ENCODE data around the gene ZMYM5. TPM values are rescaled to one million over a fixed set of nuclear protein-coding genes. Genes with fewer than 3 reads are reported as not detected.

ZMYM5 gene
- total and polyA plus RNA-seq, 2 of the 13 experiments (the other 11 are each of a cell fraction or from before 2014, with no cell fraction given): 7.8 to 9.4 TPM

DNA sequence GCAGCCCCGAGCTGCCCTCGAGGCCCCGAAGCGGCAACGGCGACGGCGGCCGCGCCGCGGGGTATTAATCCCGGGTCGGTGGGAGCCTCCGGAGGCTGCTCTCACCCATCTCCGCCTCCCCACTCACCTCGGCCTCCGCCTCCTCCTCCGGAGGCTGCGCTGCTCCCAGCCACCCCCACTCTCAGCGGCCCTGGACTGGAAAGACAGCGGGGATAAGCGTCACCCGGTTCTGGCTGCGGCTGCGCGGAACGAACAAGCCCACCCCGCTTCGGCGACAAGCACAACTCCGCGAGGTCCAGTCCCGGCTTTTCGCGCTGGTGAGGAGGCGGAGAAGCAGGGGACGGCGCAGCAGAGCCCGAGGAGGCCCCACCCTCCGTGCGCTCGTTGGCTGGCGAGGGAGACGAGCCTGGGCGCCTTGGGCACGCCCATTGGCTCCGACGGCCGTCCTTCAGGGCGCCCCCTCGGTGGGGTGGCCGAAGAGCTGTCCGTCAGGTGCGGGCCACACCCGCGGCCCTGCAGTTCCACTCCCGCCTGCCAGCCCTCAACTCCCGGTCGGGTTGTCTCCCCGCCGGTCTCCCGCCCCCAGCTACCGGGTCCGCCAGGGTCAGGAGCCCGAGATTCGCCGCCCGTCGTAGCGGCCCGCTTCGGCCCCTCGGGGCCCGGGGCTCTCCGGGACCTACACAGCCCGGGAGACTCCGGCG, at the start of gene ZMYM5 (continued):
- TF ChIP-seq, protein P1, sequence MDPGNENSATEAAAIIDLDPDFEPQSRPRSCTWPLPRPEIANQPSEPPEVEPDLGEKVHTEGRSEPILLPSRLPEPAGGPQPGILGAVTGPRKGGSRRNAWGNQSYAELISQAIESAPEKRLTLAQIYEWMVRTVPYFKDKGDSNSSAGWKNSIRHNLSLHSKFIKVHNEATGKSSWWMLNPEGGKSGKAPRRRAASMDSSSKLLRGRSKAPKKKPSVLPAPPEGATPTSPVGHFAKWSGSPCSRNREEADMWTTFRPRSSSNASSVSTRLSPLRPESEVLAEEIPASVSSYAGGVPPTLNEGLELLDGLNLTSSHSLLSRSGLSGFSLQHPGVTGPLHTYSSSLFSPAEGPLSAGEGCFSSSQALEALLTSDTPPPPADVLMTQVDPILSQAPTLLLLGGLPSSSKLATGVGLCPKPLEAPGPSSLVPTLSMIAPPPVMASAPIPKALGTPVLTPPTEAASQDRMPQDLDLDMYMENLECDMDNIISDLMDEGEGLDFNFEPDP (CRISPR knock-in tag; conservative IDR thresholded peaks at IDR 0.05): no peak
- TF ChIP-seq GZF1 (CRISPR knock-in tag; IDR thresholded peaks at IDR 0.05) (no peak), NR2C2 (CRISPR knock-in tag; IDR thresholded peaks at IDR 0.05; ENCODE audit: borderline replicate concordance) (no peak), ZNF292 (CRISPR knock-in tag; IDR thresholded peaks at IDR 0.05; ENCODE audit: borderline replicate concordance, low read depth) (peak; percentile 86), ZNF24 (IDR thresholded peaks at IDR 0.05) (no peak), ZSCAN31 (CRISPR knock-in tag; IDR thresholded peaks at IDR 0.05; ENCODE audit: low read depth) (peak; percentile 45; the same call in 1 of the 2 replicates), ZNF891 (CRISPR knock-in tag; IDR thresholded peaks at IDR 0.05) (peak; percentile 38; the same call in 1 of the 2 replicates), ZNF205 (CRISPR knock-in tag; IDR thresholded peaks at IDR 0.05) (no peak), TCF7 (IDR thresholded peaks at IDR 0.05; ENCODE audit: low read depth) (no peak), ZBTB42 (CRISPR knock-in tag; IDR thresholded peaks at IDR 0.05) (no peak), MATR3 (CRISPR knock-in tag; IDR thresholded peaks at IDR 0.05) (no peak), SRSF4 (IDR thresholded peaks at IDR 0.05; ENCODE audit: low read depth, low read length, poor library complexity, severe bottlenecking) (no peak), RFXANK (CRISPR knock-in tag; IDR thresholded peaks at IDR 0.05) (no peak), MIXL1 (CRISPR knock-in tag; IDR thresholded peaks at IDR 0.05) (peak; percentile 44; the same call in 1 of the 2 replicates)
- TF ChIP-seq, protein P2, sequence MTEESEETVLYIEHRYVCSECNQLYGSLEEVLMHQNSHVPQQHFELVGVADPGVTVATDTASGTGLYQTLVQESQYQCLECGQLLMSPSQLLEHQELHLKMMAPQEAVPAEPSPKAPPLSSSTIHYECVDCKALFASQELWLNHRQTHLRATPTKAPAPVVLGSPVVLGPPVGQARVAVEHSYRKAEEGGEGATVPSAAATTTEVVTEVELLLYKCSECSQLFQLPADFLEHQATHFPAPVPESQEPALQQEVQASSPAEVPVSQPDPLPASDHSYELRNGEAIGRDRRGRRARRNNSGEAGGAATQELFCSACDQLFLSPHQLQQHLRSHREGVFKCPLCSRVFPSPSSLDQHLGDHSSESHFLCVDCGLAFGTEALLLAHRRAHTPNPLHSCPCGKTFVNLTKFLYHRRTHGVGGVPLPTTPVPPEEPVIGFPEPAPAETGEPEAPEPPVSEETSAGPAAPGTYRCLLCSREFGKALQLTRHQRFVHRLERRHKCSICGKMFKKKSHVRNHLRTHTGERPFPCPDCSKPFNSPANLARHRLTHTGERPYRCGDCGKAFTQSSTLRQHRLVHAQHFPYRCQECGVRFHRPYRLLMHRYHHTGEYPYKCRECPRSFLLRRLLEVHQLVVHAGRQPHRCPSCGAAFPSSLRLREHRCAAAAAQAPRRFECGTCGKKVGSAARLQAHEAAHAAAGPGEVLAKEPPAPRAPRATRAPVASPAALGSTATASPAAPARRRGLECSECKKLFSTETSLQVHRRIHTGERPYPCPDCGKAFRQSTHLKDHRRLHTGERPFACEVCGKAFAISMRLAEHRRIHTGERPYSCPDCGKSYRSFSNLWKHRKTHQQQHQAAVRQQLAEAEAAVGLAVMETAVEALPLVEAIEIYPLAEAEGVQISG (CRISPR knock-in tag; IDR thresholded peaks at IDR 0.05): no peak
- TF ChIP-seq, protein P3, sequence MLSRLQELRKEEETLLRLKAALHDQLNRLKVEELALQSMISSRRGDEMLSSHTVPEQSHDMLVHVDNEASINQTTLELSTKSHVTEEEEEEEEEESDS (CRISPR knock-in tag; IDR thresholded peaks at IDR 0.05; ENCODE audit: borderline replicate concordance): peak; percentile 21; the same call in 1 of the 2 replicates
- TF ChIP-seq, protein P4, sequence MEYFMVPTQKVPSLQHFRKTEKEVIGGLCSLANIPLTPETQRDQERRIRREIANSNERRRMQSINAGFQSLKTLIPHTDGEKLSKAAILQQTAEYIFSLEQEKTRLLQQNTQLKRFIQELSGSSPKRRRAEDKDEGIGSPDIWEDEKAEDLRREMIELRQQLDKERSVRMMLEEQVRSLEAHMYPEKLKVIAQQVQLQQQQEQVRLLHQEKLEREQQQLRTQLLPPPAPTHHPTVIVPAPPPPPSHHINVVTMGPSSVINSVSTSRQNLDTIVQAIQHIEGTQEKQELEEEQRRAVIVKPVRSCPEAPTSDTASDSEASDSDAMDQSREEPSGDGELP (IDR thresholded peaks at IDR 0.05; ENCODE audit: borderline replicate concordance, low read depth): no peak; the same call in 1 of the 2 replicates
- TF ChIP-seq, protein P5, sequence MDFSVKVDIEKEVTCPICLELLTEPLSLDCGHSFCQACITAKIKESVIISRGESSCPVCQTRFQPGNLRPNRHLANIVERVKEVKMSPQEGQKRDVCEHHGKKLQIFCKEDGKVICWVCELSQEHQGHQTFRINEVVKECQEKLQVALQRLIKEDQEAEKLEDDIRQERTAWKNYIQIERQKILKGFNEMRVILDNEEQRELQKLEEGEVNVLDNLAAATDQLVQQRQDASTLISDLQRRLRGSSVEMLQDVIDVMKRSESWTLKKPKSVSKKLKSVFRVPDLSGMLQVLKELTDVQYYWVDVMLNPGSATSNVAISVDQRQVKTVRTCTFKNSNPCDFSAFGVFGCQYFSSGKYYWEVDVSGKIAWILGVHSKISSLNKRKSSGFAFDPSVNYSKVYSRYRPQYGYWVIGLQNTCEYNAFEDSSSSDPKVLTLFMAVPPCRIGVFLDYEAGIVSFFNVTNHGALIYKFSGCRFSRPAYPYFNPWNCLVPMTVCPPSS (IDR thresholded peaks at IDR 0.05): no peak
- TF ChIP-seq, protein P6, sequence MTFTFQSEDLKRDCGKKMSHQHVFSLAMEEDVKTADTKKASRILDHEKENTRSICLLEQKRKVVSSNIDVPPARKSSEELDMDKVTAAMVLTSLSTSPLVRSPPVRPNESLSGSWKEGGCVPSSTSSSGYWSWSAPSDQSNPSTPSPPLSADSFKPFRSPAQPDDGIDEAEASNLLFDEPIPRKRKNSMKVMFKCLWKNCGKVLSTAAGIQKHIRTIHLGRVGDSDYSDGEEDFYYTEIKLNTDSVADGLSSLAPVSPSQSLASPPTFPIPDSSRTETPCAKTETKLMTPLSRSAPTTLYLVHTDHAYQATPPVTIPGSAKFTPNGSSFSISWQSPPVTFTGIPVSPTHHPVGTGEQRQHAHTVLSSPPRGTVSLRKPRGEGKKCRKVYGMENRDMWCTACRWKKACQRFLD (CRISPR knock-in tag; IDR thresholded peaks at IDR 0.05; ENCODE audit: borderline replicate concordance): no peak

Measured in HepG2 (cell line).